MCF 10A (cell line): ENCODE results near the gene TRAPPC2. TPM values are rescaled to one million over a fixed set of nuclear protein-coding genes. Genes with fewer than 3 reads are reported as not detected.

ENCODE experiments used
- Bru-seq: library from RNA; stranded (reverse); fragments of 400-500 nt; gene quantifications from one replicate; lab custom pipeline; 2021; lab: Mats Ljungman, UMichigan
- BruChase-seq, 2 experiments: library from RNA; stranded (reverse); fragments of 400-500 nt; gene quantifications; one replicate each; lab custom pipeline; 2021; lab: Mats Ljungman, UMichigan
- BruUV-seq: library from RNA; stranded (reverse); fragments of 400-500 nt; replicated peaks from 2 replicates; lab custom pipeline; 2021; lab: Mats Ljungman, UMichigan
- CTCF ChIA-PET: fragments of 300-600 bp; sonication (Branson Sonifier 250); formaldehyde crosslinking; extraction: SDS; loops from one replicate; lab custom pipeline; 2021; ENCODE audit warnings: antibody characterized with exemption, inconsistent platforms; lab: Yijun Ruan, JAX
- POLR2A ChIA-PET: fragments of 300-600, 350-650 bp; sonication (Branson Sonifier 250); formaldehyde crosslinking; extraction: SDS; loops from one replicate; lab custom pipeline; 2020; ENCODE audit warnings: antibody characterized with exemption, inconsistent platforms; lab: Yijun Ruan, JAX
- DNase-seq: peaks from one replicate; pipeline ENCODE4 v3.0.0-alpha.2; 2018; ENCODE audit not compliant: unreplicated experiment
- H3K27ac Mint-ChIP-seq: one replicate; pipeline ENCODE4 v1.8.0; 2022; ENCODE audit warnings: mild to moderate bottlenecking, low read depth, mixed read lengths; ENCODE audit not compliant: unreplicated experiment
- H3K27me3 Mint-ChIP-seq: one replicate; pipeline ENCODE4 v1.8.0; 2022; ENCODE audit warnings: mixed read lengths; ENCODE audit not compliant: insufficient read depth, unreplicated experiment
- H3K36me3 Mint-ChIP-seq: one replicate; pipeline ENCODE4 v1.8.0; 2022; ENCODE audit warnings: mild to moderate bottlenecking, moderate library complexity, mixed read lengths; ENCODE audit not compliant: insufficient read depth, unreplicated experiment
- H3K4me1 Mint-ChIP-seq: one replicate; pipeline ENCODE4 v1.8.0; 2022; ENCODE audit warnings: mixed read lengths; ENCODE audit not compliant: insufficient read depth, unreplicated experiment
- H3K4me3 Mint-ChIP-seq: one replicate; pipeline ENCODE4 v1.8.0; 2022; ENCODE audit warnings: mild to moderate bottlenecking, moderate library complexity, mixed read lengths; ENCODE audit not compliant: unreplicated experiment
- H3K9me3 Mint-ChIP-seq: one replicate; pipeline ENCODE4 v1.8.0; 2022; ENCODE audit warnings: mixed read lengths; ENCODE audit not compliant: unreplicated experiment
- intact Hi-C: fragments of 100-400 bp; cut with micrococcal nuclease; formaldehyde crosslinking; loops from 2 replicates; pipeline ENCODE4 v1.14.1; 2022
- long read RNA-seq: library from polyadenylated mRNA; stranded (forward); transcript quantifications from one replicate; pipeline ENCODE4 v2.0.0, GENCODE V29; 2022
- total RNA-seq: library from RNA; stranded (reverse); gene quantifications from 2 replicates; pipeline ENCODE4 v1.2.3, GENCODE V29; 2022
- TF ChIP-seq, protein P1 (sequence below): fragments of 200-600 bp; IDR thresholded peaks from one replicate; pipeline ENCODE4 v1.8.0; 2022; ENCODE audit warnings: antibody characterized with exemption, mild to moderate bottlenecking; ENCODE audit not compliant: unreplicated experiment

Gene TRAPPC2
- total RNA-seq (16.5 and 21.7 TPM in 2 replicates), Bru-seq, nascent RNA (percentile 84 among the genes with signal in this experiment), BruChase-seq, experiment 1, labeled RNA remaining after a 6-hour chase (percentile 80 among the genes with signal in this experiment), BruChase-seq, experiment 2, labeled RNA remaining after a 2-hour chase (percentile 84 among the genes with signal in this experiment)
- long read RNA-seq, transcript TRAPPC2-203 (6 exons, 2,776 nt) = major isoform, 24 of 43 reads
- long read RNA-seq, transcript TRAPPC2-201 (5 exons, 2,716 nt) = minor isoform, 7 of 43 reads
- long read RNA-seq, partial matches to known transcripts = 1 of 43 reads
- long read RNA-seq, other reads (novel, unspliced or antisense) = 9 of 43 reads

DNA sequence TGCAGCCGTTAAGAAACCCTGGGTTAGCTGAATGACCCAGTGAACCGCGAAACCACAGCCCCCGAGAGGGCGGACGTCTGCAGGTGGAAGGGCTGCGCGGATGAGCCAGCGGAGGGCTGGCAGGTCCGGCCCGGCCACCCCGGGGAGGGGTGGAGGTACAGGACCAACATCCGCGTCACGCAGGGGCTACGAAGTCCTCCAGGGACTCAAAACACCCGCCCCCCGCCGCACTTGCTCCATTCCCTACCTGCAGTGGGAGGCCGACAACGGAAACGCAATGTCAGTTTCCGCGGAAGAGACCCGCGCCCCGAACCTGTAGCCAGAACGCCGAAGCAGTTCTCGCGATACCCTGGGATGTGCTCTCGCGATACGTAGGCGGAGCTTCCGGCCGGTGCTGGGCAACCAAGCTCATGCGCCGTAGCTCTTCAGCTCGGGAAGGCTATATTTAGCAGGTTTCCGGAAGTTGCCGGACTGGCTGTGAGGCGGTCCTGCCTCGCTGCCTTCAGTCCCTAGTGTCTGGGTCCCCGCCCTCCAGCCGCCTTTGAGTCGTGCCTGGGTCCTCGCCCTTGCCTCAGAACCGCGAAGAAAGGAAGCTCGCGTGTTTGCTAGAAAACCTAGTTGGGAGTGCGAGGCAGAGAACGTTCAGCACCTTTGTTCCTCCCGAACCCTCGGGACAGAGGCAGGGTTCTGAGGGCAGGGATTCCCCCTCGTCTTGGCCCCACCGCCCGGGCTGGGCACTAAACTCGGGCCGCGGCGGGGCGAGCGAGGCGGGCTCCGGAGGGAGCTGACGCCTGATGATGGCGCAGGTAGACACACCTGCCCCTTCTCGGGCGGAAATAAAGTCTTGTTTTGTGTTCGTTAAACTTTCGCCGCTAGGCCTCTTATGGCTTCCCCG lies at the start of gene TRAPPC2, which contains the start of gene OFD1:
Gene TRAPPC2 (minus strand): TSS at position 343 of the 895 bp plus-strand sequence. CDS start 14,657 bp downstream, outside the sequence.
Gene OFD1 (plus strand): TSS at position 471 of the 895 bp plus-strand sequence. CDS start 324 bp downstream, at position 795.
- TF ChIP-seq, protein P1, sequence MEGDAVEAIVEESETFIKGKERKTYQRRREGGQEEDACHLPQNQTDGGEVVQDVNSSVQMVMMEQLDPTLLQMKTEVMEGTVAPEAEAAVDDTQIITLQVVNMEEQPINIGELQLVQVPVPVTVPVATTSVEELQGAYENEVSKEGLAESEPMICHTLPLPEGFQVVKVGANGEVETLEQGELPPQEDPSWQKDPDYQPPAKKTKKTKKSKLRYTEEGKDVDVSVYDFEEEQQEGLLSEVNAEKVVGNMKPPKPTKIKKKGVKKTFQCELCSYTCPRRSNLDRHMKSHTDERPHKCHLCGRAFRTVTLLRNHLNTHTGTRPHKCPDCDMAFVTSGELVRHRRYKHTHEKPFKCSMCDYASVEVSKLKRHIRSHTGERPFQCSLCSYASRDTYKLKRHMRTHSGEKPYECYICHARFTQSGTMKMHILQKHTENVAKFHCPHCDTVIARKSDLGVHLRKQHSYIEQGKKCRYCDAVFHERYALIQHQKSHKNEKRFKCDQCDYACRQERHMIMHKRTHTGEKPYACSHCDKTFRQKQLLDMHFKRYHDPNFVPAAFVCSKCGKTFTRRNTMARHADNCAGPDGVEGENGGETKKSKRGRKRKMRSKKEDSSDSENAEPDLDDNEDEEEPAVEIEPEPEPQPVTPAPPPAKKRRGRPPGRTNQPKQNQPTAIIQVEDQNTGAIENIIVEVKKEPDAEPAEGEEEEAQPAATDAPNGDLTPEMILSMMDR = no peak
- Mint-ChIP-seq H3K4me3 (peak within 1 kb of the TSS; percentile 96), H3K27me3 (no peaks in the 10 kb centered on the region), H3K9me3 (no peaks in the 10 kb centered on the region), H3K4me1 (peaks cover 17% of the 10 kb centered on the region), H3K27ac (peak within 1 kb of the TSS; percentile 98), H3K36me3 (peaks cover 35% of the 10 kb centered on the region)
- no TSS peak for BruUV-seq
- ChIA-PET POLR2A (interaction anchor here (0.6 to 6.3 kb wide), 51 partner anchors 9 to 1939 kb away, joined by 3 to 213 read pairs (median 5); partner anchors contain the start of genes ASB9, GEMIN8, RAB9A and TCEANC), CTCF (interaction anchor here (0.5 to 7.8 kb wide), 17 partner anchors 14 to 400 kb away, joined by 3 to 71 read pairs (median 4); partner anchors contain the start of genes GEMIN8 and RAB9A)
- intact Hi-C loops = loop anchor here (1.0 kb wide), 1 partner anchor 76 kb away; no protein-coding TSS in a partner anchor
- DNase-seq = peak; percentile 97

DNA sequence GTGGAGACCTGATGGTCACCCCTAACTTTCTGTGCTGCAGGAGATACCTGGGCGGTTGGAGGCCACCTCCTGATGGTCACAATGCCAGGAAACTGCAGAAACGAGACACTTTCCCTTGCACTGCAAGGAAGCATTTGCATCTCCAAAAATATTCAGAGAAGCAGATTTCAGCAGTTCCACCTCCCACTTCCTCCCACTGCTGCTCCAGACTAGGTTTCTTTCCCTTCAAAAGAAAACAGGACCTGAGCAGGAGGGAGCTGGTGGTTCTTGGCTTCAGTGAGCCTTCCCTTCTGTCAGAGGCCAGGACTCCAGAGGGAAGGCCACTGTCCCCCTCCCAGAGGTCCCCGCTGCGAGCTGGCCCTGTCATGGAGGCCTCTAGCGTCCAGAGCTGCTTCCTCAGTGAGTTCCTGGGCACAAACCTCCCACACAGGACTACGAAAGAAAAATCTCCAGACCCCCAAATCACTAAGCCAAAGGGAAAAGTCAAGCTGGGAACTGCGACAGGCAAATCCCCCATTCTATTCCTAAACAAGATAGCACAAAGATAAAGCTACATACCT lies 46.5 kb upstream of the TRAPPC2 start:
- intact Hi-C loops = no loop called here
- Mint-ChIP-seq H3K27ac (no peak overlapping the region), H3K27me3 (peaks cover 40% of the 10 kb centered on the region), H3K9me3 (no peaks in the 10 kb centered on the region), H3K36me3 (peaks cover 10% of the 10 kb centered on the region), H3K4me3 (no peak overlapping the region), H3K4me1 (no peaks in the 10 kb centered on the region)
- ChIA-PET CTCF (interaction anchor here (0.5 to 1.2 kb wide), 4 partner anchors 8 to 259 kb away, joined by 3 to 5 read pairs (median 4); no protein-coding TSS in a partner anchor), POLR2A (no interaction called here)
- no peak for DNase-seq
- BruUV-seq = no TSS peak
- TF ChIP-seq, protein P1 = no peak

DNA sequence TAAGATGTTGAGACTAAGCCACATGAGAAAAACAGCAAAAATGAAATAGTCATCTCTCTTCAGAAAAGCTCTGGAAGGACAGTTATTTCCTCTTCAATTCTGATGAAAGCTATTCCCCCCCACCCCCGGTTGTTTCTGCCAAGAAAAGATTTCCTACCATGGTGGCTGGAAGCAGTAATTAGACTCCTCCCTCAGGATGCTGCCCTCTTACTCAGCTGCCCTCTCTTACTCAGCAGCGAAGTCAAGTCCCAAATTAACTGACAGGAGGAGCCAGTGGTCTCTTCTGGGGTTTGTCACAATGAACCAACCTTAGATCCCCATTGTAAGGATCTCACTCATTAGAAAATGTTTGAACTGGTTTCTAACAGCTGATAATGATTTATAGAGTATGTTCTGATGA lies 44.5 kb upstream of the TRAPPC2 start:
- H3K4me1 Mint-ChIP-seq = no peaks in the 10 kb centered on the region
- peaks cover 20% of the 10 kb centered on the region for H3K27me3 Mint-ChIP-seq
- BruUV-seq = no TSS peak
- ChIA-PET POLR2A (interaction anchor here (0.6 to 1.1 kb wide), 3 partner anchors 35 to 253 kb away, joined by 3 read pairs; no protein-coding TSS in a partner anchor), CTCF (interaction anchor here (0.7 to 1.5 kb wide), 7 partner anchors 12 to 254 kb away, joined by 3 to 6 read pairs (median 4); no protein-coding TSS in a partner anchor)
- TF ChIP-seq, protein P1 = no peak
- no peak overlapping the region for H3K4me3 Mint-ChIP-seq
- intact Hi-C loops = no loop called here
- no peak overlapping the region for H3K27ac Mint-ChIP-seq
- DNase-seq = peak; percentile 66
- no peaks in the 10 kb centered on the region for H3K9me3 Mint-ChIP-seq
- peaks cover 24% of the 10 kb centered on the region for H3K36me3 Mint-ChIP-seq
